Common myeloid progenitor, CD34-positive (primary cell): ENCODE measurements around the gene KIAA1217.

Experiments
- CTCF ChIA-PET: fragments of 350-600 bp; sonication (Branson Sonifier 250); formaldehyde crosslinking; loops from one replicate; lab custom pipeline; 2021; ENCODE audit warnings: antibody characterized with exemption; lab: Charles Lee
- POLR2A ChIA-PET: fragments of 350-600 bp; sonication (Branson Sonifier 250); formaldehyde crosslinking; loops from one replicate; lab custom pipeline; 2021; ENCODE audit warnings: antibody characterized with exemption; lab: Charles Lee
- DNase-seq, 3 donors: peaks; one replicate each; pipeline versions ENCODE4 v3.0.0 to v3.0.0-alpha.2; 2013
- H3K27ac ChIP-seq, 2 experiments: 1 replicate in 1 of 2; 2 replicates in 1 of 2; pipeline ENCODE4 v1.7.0; 2013; ENCODE audit warnings: inconsistent platforms in 2 of 2, low read length in 2 of 2, mild to moderate bottlenecking in 2 of 2, low read depth in 1 of 2, moderate library complexity in 1 of 2; ENCODE audit not compliant: severe bottlenecking in 2 of 2, insufficient read depth in 1 of 2, poor library complexity in 1 of 2
- H3K27me3 ChIP-seq, 5 experiments: replicated peaks in 2 of 5; 1 replicate in 3 of 5; 2 replicates in 2 of 5; pipeline versions ENCODE4 v1.6.1 to v1.7.0; 2013; ENCODE audit warnings: low read length in 4 of 5, mild to moderate bottlenecking in 2 of 5, moderate library complexity in 2 of 5, inconsistent platforms in 1 of 5; ENCODE audit not compliant: insufficient read depth in 5 of 5, control insufficient read depth in 4 of 5
- H3K36me3 ChIP-seq, 4 experiments: 1 replicate in 2 of 4; 2 replicates in 2 of 4; pipeline versions ENCODE4 v1.6.1 to v1.7.0; 2013; ENCODE audit warnings: low read length in 3 of 4, control low read depth in 1 of 4, mild to moderate bottlenecking in 1 of 4; ENCODE audit not compliant: control insufficient read depth in 4 of 4, insufficient read depth in 4 of 4
- H3K4me1 ChIP-seq, 4 experiments: 1 replicate in 3 of 4; 2 replicates in 1 of 4; pipeline versions ENCODE4 v1.6.1 to v1.7.1; 2013; ENCODE audit warnings: low read length in 3 of 4, mild to moderate bottlenecking in 3 of 4, control low read depth in 1 of 4, inconsistent platforms in 1 of 4, moderate library complexity in 1 of 4; ENCODE audit not compliant: control insufficient read depth in 4 of 4, insufficient read depth in 4 of 4; ENCODE audit errors: control extremely low read depth in 1 of 4
- H3K4me3 ChIP-seq, 7 experiments: 1 replicate in 4 of 7; 2 replicates in 3 of 7; pipeline versions ENCODE4 v1.5.1 to v1.7.0; 2013; ENCODE audit warnings: mild to moderate bottlenecking in 7 of 7, low read length in 6 of 7, moderate library complexity in 6 of 7, inconsistent platforms in 2 of 7, low read depth in 2 of 7, control low read depth in 1 of 7; ENCODE audit not compliant: insufficient read depth in 4 of 7, control insufficient read depth in 1 of 7; ENCODE audit errors: extremely low read depth in 1 of 7
- H3K9me3 ChIP-seq, 5 experiments: 1 replicate in 4 of 5; 2 replicates in 1 of 5; pipeline versions ENCODE4 v1.6.1 to v1.7.1; 2013; ENCODE audit warnings: low read length in 4 of 5, mild to moderate bottlenecking in 2 of 5, inconsistent platforms in 1 of 5, low read depth in 1 of 5, moderate library complexity in 1 of 5; ENCODE audit not compliant: control insufficient read depth in 4 of 5, insufficient read depth in 2 of 5; ENCODE audit errors: control extremely low read depth in 1 of 5
- WGBS: methylation state at CpG from one replicate; pipeline ENCODE4 v1.1.5; 2013; ENCODE audit not compliant: insufficient coverage; 5-methylcytosine and 5-hydroxymethylcytosine counted together

KIAA1217 gene

GRCh38 chr10:24574578-24575155 lies 365.7 kb downstream of the KIAA1217 start:
- WGBS = 88% methylated on average over 3 of the region's 3 CpGs
- Histone ChIP-seq H3K4me3 (no peak overlapping the region), H3K27ac (no peak overlapping the region), H3K36me3 (no peaks in the 10 kb centered on the region), H3K4me1 (no peaks in the 10 kb centered on the region), H3K27me3 (peaks cover 0 to 5% (median 2%) of the 10 kb centered on the region in 5 experiments), H3K9me3 (no peaks in the 10 kb centered on the region)
- ChIA-PET CTCF (no interaction called here), POLR2A (no interaction called here)
- no peak for DNase-seq

- WGBS = 92% methylated on average over 8 of the region's 10 CpGs
- no peaks in the 10 kb centered on the region for H3K9me3 ChIP-seq
- H3K4me1 ChIP-seq = no peaks in the 10 kb centered on the region
- ChIA-PET POLR2A (no interaction called here), CTCF (no interaction called here)
- DNase-seq = no peak
- no peaks in the 10 kb centered on the region for H3K36me3 ChIP-seq
- H3K27me3 ChIP-seq = peaks cover 0 to 5% (median 2%) of the 10 kb centered on the region in 5 experiments
- H3K4me3 ChIP-seq = no peak overlapping the region
- no peak overlapping the region for H3K27ac ChIP-seq
Observed at GRCh38 chr10:24575481-24576002, 366.6 kb downstream of the KIAA1217 start.

GRCh38 chr10:24579448-24579847 lies 370.5 kb downstream of the KIAA1217 start:
- Histone ChIP-seq H3K4me1 (no peaks in the 10 kb centered on the region), H3K27ac (no peak overlapping the region), H3K9me3 (no peaks in the 10 kb centered on the region), H3K27me3 (peaks cover 0 to 2% (median 0%) of the 10 kb centered on the region in 5 experiments), H3K36me3 (no peaks in the 10 kb centered on the region), H3K4me3 (no peak overlapping the region)
- ChIA-PET CTCF (no interaction called here), POLR2A (interaction anchor here (0.7 kb wide), 1 partner anchor 1574 kb away, joined by 3 read pairs; no protein-coding TSS in a partner anchor)
- no peak for DNase-seq
- WGBS = no CpG with 5 or more reads among the region's 1 CpG

- Histone ChIP-seq H3K27me3 (peaks cover 0 to under 1% (median 0%) of the 10 kb centered on the region in 5 experiments), H3K9me3 (no peaks in the 10 kb centered on the region), H3K36me3 (no peaks in the 10 kb centered on the region), H3K4me1 (no peaks in the 10 kb centered on the region), H3K27ac (no peak overlapping the region), H3K4me3 (no peak overlapping the region)
- ChIA-PET CTCF (no interaction called here), POLR2A (interaction anchor here (0.7 kb wide), 1 partner anchor 1575 kb away, joined by 3 read pairs; no protein-coding TSS in a partner anchor)
- DNase-seq = no peak
- WGBS = 90% methylated on average over 2 of the region's 4 CpGs
Observed at GRCh38 chr10:24579906-24580305, 371.0 kb downstream of the KIAA1217 start.

GRCh38 chr10:24589265-24589664 lies 380.3 kb downstream of the KIAA1217 start:
- H3K9me3 ChIP-seq = no peaks in the 10 kb centered on the region
- ChIA-PET CTCF (no interaction called here), POLR2A (no interaction called here)
- 86% methylated on average over 1 of the region's 2 CpGs for WGBS
- H3K4me3 ChIP-seq = no peak overlapping the region
- H3K27me3 ChIP-seq = no peaks in the 10 kb centered on the region
- DNase-seq = no peak
- H3K27ac ChIP-seq = no peak overlapping the region
- H3K4me1 ChIP-seq = no peaks in the 10 kb centered on the region
- H3K36me3 ChIP-seq = peaks cover 16 to 35% (median 28%) of the 10 kb centered on the region in 4 experiments

GRCh38 chr10:24590697-24591457 lies 381.9 kb downstream of the KIAA1217 start:
- Histone ChIP-seq H3K4me1 (no peaks in the 10 kb centered on the region), H3K27ac (no peak overlapping the region), H3K27me3 (no peaks in the 10 kb centered on the region), H3K4me3 (no peak overlapping the region), H3K36me3 (peaks cover 19 to 44% (median 28%) of the 10 kb centered on the region in 4 experiments), H3K9me3 (no peaks in the 10 kb centered on the region)
- DNase-seq = no peak
- ChIA-PET CTCF (no interaction called here), POLR2A (no interaction called here)
